Measurements from ENCODE around the gene VPS45.

- no peak for TF ChIP-seq ZBTB8A (tag by site-specific recombination; IDR thresholded peaks at IDR 0.05)
- no peak for TF ChIP-seq ZSCAN18 (tag by site-specific recombination; IDR thresholded peaks at IDR 0.05)
- no peak for TF ChIP-seq ZXDB (tag by site-specific recombination; IDR thresholded peaks at IDR 0.05)
- no peak for TF ChIP-seq CTCF (tag by site-specific recombination; IDR thresholded peaks at IDR 0.05)
- no peak for TF ChIP-seq ZNF626 (tag by site-specific recombination; IDR thresholded peaks at IDR 0.05)
- TF ChIP-seq ZNF16 (tag by site-specific recombination; IDR thresholded peaks at IDR 0.05; ENCODE audit: low read depth): no peak
- TF ChIP-seq ZFP69B (tag by site-specific recombination; IDR thresholded peaks at IDR 0.05): no peak
- TF ChIP-seq ZBTB20 (tag by site-specific recombination; IDR thresholded peaks at IDR 0.05): no peak
- no peak for TF ChIP-seq BCL11B (tag by site-specific recombination; IDR thresholded peaks at IDR 0.05; ENCODE audit: low read depth)
- no peak for TF ChIP-seq ZNF510 (tag by site-specific recombination; IDR thresholded peaks at IDR 0.05; ENCODE audit: insufficient replicate concordance)
- no peak for TF ChIP-seq ZNF48 (tag by site-specific recombination; IDR thresholded peaks at IDR 0.05)
Measured at GRCh38 chr1:150034336-150034735, 33.2 kb upstream of the VPS45 start.
